Erythroblast (primary cell): ENCODE measurements around the gene ARHGAP44.

Source experiments
- GATA1 ChIP-seq: IDR thresholded peaks from 2 replicates; pipeline ENCODE4 v1.6.1; 2011; ENCODE audit warnings: low read depth, mild to moderate bottlenecking, control low read depth, low read length, moderate library complexity
- POLR2A ChIP-seq: IDR thresholded peaks from 2 replicates; pipeline ENCODE4 v1.6.1; 2011; ENCODE audit warnings: mild to moderate bottlenecking, low read length

- no peak for TF ChIP-seq POLR2A
- TF ChIP-seq GATA1: no peak
Measured at GRCh38 chr17:12866244-12866643, 76.9 kb downstream of the ARHGAP44 start.
